Stimulated activated CD8-positive, alpha-beta memory T cell treated with anti-CD3 and anti-CD28 coated beads, Interleukin-12 subunit alpha, Interleukin-12 subunit beta, amount 100 ng/mL, for 1 hour (primary cell): ENCODE results near the gene UMAD1.

Experiments
- DNase-seq: peaks from one replicate; pipeline ENCODE4 v3.0.0-alpha.2; 2020; ENCODE audit warnings: low read depth

The UMAD1 gene

GRCh38 chr7:7640221-7641128 lies at the start of gene UMAD1:
Gene UMAD1, plus strand, starts transcription at chr7:7640752. Its CDS starts 32,620 bp downstream, at chr7:7673372.
- peak; percentile 95 for DNase-seq

- no peak for DNase-seq
Measured at GRCh38 chr7:7595451-7595850, 45.1 kb upstream of the UMAD1 start.

- DNase-seq: no peak
Measured at GRCh38 chr7:7596176-7596575, 44.4 kb upstream of the UMAD1 start.

- DNase-seq: no peak
Measured at GRCh38 chr7:7607010-7607409, 33.5 kb upstream of the UMAD1 start.

- no peak for DNase-seq
Measured at GRCh38 chr7:7609330-7609729, 31.2 kb upstream of the UMAD1 start.

- DNase-seq: no peak
Measured at GRCh38 chr7:7612519-7612918, 28.0 kb upstream of the UMAD1 start.

GRCh38 chr7:7613210-7613609 lies 27.3 kb upstream of the UMAD1 start:
- no peak for DNase-seq

GRCh38 chr7:7614018-7614741 lies 26.4 kb upstream of the UMAD1 start:
- no peak for DNase-seq

- DNase-seq: no peak
Measured at GRCh38 chr7:7617550-7617949, 23.0 kb upstream of the UMAD1 start.

GRCh38 chr7:7618410-7618809 lies 22.1 kb upstream of the UMAD1 start:
- no peak for DNase-seq

GRCh38 chr7:7620236-7620635 lies 20.3 kb upstream of the UMAD1 start:
- DNase-seq: no peak

- DNase-seq: no peak
Measured at GRCh38 chr7:7620644-7621210, 19.8 kb upstream of the UMAD1 start.

GRCh38 chr7:7628476-7628875 lies 12.1 kb upstream of the UMAD1 start:
- no peak for DNase-seq

- no peak for DNase-seq
Measured at GRCh38 chr7:7630626-7631329, 9.8 kb upstream of the UMAD1 start.

- no peak for DNase-seq
Measured at GRCh38 chr7:7639421-7639820, 1.1 kb upstream of the UMAD1 start.

GRCh38 chr7:7639847-7640220 lies 718 bp upstream of the UMAD1 start:
- DNase-seq: peak; percentile 50

GRCh38 chr7:7641129-7641663 lies 644 bp downstream of the UMAD1 start:
- DNase-seq: no peak

GRCh38 chr7:7642081-7642480 lies 1.5 kb downstream of the UMAD1 start:
- no peak for DNase-seq

- no peak for DNase-seq
Measured at GRCh38 chr7:7647495-7648036, 7.0 kb downstream of the UMAD1 start.

GRCh38 chr7:7650682-7651206 lies 10.2 kb downstream of the UMAD1 start:
- no peak for DNase-seq

GRCh38 chr7:7651479-7651878 lies 10.9 kb downstream of the UMAD1 start:
- no peak for DNase-seq
